HG03378 (cell line): Measurements from ENCODE around the gene FBXW8.

Experiments
- ATAC-seq: cut with Tn5 transposase; IDR thresholded peaks from one replicate; pipeline ENCODE4 v1.9.1; 2021; ENCODE audit warnings: mild to moderate bottlenecking, moderate library complexity; ENCODE audit not compliant: unreplicated experiment

Gene FBXW8

DNA sequence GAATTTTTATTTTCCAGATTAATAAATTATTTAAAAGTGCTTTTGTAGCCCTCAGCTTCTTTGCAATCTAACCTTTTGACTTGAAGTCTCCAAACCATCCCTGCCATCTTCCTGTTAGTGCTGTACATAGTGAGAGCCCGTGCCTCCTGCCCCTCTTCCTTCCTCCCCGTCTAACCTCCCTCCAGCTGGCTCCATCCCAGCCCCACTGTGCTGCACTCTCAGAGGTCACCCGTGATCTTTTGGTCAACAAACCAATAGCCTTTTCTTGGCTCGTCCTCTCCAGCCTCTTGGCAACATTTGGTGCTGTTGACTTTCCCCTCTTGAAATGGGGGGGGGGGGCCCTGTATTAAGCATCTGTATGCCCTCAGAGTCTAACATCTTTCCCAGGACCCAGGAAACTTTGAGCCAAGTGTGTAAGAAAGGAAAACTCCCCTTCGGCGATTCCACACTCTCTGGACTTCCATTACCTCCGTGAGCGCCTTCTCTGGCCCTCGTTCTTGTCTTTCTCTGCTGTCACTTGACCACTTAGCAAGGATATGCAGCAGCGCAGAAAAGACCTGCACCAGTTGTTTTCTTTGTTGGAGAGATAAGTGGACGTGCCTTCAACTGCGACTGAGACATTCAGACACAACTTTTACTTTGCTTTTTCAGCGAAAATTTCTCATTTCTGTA is 44.1 kb downstream of the FBXW8 start:
- no peak for ATAC-seq

DNA sequence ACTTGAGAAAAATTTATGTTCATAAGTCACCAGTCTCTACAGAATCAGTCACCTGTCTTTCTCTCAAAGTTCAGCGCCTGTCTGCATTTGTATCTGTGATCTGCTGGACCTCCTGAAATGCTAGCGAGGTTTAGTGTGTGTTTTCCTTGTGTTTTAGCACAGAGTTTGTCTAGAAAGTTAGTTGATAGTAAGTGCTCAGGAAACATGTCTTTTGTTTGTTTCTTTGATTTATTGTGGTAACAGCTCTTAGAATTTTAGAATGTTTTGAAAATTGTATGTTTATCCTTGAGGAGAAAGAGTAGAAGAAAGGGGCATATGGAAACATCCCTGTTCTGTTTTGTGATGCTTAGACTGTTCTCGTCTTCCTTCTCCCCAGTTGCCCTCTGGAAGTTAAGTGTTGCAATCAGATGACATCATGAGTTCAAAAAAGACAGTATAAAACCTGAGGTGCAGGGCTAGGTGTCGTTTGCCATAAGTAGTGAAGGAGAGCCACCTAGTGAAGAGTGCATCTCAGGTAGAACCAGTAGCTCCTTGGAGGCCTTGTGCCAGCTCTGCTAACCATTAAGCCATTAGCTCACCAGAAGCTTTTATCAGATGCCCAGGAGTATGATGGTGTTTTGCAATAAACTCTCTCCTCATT is 44.8 kb downstream of the FBXW8 start:
- no peak for ATAC-seq

DNA sequence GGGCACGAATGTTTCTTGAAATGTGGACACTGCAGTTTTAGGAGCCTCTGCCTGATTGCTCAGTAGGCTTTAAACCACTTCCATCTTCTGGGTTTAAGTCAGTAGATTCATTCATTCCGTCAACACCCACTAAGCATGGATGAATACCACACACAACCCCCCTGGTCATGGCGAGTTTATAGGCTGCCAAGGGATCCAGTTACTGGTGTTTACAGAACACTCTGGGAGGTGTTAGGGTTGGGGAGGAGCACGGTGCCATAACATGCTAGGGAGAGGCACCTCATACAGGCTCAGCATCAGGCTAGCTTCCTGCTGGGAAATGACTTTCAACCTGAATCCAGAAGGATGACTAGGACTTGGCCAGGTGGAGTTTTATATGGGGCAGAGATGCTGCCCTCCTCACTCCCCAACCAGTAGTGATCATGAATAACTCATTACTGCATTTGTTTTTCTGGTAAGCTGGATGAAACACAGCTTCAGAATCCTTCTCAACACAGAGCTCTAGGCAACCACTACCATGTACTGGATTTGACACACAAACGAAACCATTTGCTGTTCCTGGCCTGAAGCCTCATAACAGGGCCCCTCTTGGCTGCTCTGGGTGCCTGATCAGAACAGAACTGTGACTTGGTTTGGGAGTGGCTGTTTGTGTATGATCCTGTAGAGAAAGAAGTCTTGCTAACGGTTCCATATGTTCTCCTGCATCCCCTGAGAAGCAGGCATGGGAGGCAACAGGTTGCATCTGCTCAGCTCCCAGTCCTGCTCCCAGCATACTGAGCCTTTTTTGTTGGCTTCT is 47.9 kb downstream of the FBXW8 start:
- no peak for ATAC-seq

DNA sequence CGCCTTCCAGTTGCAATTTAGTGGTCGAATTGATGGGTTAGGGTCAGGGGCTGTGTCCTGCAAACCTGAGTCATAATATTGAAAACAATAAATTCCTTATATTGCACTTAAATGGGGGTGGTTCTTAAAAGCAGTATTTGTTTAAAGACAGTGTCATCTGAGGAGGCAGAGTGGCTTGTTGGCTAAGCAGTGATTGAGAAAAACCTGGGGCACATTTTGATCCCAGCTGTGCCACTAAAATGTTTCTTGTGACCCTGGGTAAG is 48.4 kb downstream of the FBXW8 start:
- ATAC-seq, result no peak

DNA sequence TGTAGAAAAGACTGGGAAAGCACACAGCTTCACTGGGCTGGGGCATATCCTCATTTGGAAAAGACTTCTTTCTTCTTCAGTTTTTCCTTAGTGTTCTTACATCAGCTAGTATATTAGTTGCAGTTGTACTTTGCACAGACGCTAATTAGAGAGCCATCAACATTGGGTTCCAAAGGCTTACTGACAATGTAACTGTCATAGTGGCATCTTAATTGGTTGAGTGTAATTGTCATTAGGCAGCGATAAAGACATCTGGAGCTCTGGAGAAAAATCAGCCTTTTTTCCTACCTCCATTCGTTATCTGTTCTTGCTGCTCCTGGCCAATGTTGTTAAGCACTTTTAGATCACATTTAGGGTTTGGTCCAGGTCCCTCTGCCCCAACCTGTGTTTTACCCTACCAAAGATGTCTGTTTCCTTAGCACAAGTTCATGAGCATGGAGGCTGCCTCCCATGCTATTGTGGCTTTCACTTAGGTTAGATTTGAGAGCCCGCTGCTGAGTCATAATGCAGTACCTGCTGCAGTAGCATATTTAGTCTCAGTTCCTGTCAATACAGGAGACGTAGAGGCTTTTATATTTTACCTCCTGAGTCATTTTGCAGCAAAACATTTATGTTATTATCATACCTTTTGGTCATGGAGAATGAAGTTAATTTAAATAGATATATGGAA is 49.2 kb downstream of the FBXW8 start:
- peak; percentile 99 for ATAC-seq

DNA sequence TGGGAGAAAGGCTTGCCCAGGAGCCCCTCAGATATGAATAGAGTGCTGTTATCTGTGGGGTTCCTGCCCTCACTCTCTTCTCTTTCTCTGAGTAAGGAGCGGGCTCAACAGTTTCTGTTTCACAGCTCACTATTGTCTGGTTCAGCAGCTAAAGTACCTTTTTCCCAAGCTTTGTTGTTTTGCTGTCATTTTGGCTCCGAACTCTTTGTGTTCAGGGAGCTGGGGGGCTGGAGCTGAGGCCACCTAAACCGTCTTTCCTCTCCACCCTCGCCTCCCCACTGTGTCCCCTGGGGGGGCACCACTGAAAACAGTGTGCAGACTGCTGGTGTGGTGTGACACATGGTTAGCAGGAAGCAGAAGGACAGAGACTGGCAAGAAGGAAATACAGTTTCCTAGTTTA is 51.4 kb downstream of the FBXW8 start:
- ATAC-seq, result no peak

DNA sequence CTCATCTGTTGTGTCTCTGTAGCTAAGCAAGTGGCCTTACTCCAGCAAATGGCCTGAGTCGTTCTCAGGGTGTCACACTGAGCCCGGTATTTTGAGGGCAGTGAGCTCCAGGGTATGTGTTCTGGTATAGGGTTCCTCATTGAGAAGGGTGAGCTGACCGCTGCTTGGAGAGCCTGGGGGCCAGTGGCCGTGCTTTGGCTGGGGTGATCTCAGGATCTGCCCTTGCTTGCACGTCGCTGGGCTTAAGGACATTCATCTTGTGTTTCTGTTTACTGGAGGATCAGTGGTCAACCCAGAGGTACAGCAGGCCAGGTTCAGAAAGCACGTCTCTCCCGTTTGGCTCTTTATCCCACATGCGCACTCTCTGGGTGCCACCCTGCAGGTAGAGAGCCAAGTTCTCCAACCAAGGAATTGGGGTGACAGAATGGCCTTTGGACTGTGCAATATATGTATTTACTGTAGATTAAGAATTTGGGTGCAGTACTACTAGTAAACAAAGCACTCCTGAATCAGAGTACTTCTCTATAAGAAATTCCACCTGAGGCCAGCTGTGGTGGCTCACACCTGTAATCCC is 52.1 kb downstream of the FBXW8 start:
- no peak for ATAC-seq

DNA sequence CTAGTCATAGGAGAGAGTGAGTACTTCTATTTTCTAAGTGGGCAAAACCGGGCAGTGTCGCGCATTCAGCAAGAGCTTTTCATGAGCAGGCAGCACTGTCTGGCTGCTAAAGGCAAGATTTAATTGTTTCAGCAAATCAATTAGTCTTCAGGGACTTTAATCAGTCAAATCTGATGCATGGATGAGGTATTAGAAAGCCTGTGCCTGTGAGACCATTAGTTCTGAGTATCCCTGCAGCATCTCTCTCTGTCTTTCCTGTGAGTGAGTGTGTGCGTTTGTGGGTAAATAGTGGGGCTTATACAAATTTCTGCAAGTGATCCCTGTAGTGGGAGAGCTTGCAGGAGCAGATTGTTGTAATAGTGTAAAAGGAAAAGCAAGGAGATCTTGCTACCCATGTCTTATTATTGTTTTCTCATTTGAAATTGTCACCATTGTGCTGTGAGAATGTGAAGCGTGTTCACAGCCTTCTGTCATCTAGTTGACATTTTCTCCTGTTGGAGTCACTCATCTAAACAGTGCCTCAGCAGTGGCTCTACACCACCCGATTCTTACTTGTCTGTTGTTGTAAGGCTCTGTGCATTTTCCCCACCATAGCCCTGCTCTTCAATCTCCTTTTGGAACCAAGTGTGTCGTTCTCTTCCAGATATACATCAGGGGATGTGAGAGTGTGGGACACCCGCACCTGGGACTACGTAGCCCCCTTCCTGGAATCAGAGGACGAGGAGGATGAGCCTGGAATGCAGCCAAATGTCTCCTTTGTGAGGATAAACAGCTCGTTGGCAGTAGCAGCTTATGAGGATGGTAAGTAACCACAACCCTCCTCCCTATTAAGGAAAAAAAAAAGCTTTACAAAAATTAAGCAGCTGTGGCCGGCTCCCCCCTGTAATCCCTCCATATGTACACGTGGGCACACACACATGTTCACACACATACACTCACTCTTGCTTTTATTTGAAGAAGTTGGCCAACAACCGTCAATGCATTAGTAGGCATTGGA is 53.6 kb downstream of the FBXW8 start:
- no peak for ATAC-seq

DNA sequence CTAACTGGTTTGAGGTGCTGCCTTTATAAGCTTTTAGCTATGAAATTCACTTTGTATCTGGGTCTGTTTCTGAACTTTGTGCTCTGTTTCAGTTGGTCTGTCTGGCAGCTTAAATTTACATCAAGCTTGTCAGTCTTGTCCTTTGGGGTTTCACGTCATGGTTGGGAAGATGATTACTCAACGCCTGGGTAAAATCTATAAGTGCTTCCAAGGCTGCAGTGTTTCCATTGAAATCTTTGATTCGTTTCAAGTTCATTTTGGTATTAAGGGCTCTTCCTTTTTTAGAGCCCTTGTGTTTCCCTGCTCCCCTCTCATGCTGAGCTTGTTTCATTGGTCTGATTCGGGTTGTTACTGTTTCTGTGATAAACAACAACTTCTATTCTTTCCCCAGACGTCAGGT is 58.2 kb downstream of the FBXW8 start:
- ATAC-seq, result no peak

DNA sequence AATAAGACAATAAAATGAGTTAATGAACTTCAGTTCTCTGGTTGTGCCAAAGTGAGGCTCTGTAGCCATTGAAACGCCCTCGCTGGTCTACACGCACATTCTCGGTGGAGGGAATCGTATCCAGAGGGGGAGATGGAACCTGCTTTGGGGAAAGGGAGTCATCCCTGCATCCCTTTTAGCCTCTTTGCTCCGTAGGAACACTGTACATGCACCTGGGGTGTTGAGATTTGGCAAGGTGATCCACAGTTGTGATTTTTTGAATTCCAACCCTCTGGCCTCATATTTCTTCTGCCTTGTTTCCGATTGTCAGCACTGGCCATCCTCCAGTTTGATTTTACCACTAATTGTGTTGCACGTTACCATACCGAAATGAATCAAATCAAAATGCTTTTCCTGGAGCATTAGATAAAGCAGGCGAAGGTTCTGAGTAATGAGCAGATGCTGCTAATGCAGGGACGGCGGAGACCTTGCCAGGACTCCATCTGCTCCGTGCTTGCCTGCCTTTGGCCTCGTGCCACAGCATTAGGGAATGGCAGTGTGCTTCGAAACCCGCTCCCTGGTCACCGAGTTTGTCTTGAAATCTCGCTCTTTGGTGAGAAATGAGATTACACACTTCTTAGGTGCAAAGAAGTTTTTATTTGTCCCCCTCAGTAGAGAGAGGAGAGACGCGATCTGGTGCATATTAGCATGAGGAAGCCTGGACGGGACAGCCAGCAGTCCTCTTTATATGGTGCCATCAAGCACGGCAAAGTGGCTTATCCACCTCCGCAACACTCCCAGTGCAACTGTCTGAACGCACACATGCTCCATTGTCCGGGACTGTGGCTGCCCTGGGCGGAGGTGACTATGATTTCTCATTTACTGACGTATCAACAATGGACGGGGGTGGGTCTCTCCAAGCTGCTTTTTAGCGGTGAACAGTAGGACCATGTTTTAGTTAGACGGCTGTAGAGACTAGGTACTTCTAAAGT is 59.1 kb downstream of the FBXW8 start:
- ATAC-seq, result no peak

DNA sequence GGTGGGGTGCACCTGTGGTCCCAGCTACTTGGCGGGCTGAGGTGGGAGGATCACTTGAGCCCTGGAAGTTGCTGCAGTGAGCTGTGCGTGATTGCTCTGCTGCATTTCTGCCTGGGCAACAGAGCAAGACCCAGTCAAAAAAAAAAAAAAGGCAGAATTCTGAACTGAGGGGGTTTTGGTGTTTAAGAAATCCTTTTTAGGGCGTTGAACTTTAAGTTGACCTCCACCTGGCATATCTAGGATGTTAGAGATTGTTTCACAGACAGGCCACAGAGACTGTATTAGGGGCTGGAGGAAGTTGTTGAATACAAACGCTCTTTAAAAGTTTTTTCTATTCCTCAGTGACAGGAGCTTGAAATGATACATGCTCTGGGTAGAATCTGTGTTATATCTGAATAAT is 60.5 kb downstream of the FBXW8 start:
- ATAC-seq, result no peak

DNA sequence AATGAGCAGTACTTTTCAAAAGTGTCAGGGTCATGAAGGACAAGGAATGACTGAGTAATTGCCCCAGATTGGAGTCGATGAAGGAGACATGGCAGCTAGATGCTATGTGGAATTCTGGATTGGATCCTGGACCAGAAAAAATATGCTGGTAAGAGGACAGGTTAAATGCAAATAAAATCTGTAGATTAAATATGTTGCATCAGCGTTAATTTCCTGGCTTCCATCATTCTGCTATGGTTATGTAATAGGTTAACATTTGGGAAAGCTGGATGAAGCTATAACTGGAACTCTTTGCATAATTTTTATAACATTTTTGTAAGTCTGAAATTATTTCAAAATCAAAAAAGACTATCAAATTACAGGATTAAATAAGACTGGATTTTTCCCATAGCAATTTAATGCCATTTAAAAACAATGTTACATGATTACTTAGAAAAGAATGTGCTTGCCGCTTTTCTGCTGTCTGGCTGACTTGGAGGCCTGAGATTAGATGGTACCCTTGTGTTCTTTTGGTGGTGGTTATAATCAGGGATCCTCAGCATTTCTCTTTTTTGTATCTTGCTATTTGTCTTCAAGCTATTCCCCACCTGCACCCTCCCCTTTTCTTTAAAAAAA is 65.1 kb downstream of the FBXW8 start:
- ATAC-seq, result no peak

DNA sequence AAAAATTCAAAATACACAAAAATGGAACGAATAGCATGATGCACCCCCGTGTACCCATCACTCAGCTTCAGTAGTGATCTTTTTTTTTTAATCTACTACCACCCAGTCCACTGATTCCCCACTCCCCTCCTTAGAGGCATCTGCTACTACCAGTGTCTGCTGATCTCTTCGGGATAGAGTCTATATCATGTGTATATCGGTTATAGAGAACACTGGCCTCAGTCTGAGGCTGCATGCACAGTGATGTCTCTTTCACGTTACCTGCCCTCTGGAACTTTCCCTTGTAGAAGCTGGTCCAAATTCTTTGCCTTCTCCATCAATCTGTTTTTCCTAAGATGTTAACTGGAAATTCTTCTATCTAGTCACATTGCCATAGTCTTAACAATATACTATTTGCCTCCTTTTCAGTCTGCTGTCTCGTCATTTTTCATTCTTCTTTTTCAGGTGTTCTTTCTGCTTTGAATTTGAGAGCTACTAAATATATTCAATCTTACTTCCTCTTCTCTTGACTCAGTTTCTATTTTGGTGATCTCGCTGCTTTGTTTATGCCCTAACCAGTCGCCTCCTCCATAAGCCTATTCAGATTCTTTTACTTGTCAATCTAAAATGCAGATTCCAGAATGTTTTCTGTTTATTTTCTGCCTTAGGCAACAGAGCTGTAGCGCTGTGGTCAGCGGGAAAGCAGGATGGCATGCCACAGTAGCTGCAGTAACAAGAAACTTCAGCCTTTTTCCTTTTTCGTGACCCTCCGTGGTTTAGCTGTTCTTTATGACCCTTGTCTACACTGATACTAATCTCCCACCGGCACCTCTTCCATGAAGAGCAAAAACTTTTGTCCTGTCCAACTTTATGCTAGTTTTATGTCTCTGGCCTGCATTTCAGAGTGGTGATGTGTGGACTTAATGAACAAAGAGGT is 67.0 kb downstream of the FBXW8 start:
- no peak for ATAC-seq

DNA sequence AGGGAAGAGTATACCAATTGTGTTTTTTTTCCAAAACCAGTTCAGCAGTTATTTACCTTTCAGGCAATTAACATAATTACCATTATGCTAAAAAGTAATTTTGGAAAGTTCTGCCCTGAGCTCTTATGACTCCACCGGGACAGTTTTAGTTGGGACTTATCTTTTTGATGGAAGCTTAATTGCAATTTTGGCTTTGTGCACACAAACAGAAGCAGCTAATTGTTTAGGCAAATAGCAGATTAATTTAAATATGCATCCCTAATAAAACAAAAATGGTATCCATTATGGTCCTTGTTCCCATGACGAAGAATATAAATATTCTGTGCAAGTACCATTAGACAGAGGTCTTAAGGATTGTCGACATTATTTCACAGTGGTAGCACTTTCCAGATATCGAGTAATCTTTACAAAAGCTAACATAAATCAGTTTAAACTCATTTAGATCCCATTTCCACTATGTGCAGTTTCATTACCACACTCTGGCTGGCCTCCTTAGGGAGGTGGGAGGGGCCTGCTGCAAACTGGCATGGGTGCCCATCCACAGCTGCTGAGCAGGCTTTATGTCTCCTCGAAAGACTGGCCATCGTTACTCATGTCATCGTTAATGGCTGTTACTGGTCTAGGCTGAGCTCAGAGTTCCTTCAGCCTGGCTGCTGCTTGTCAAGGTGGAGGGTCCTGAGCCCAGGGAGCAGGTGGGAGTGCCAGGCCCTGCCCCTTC is 68.2 kb downstream of the FBXW8 start:
- no peak for ATAC-seq

DNA sequence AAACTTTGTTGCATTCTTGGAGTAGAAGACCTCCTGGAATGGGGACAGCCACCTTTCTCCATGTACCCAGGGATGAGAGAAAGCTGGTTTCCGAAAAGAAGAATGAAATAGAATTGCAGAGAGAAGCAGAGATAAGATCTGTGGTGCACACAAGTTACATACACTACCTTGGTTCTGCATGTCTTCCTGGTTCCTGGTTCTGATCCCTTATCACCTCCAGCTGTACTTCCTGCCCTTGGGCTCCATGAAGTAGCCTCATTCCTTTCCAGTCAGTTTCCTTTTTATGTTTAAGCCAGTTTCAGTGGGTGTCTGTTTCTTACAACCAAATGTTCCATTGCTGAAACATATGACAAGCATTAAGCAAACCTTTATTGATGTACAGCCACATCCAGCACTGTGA is 69.3 kb downstream of the FBXW8 start:
- ATAC-seq, result no peak

DNA sequence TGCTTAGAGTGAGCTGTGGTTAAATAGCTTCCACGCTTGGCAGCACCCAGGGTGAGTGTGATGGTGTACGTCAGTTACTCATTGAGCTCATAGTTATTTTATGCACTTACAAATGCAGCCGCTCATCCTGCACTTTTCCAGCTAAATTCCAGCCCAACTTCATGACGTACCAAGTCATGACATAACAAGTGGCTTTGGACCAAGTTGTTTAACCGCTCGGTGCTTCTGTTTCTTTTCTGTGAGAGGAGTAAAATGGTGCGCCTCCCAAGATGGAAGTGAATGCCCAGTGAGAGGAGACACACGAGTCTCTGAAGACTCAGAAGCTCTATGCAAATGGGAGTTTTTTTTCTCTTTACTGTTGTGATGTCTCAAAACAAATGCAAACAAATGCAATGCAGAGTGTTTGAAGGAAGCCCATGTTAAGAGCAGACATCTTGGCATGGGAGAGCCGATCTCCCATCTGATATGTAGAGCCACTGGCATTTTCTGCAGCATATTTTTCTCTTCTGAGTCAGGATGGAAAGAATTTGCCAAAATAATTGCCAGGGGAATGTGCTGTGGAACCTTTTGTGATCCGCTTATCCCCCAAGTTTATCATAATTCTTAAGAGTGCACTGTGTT is 72.2 kb downstream of the FBXW8 start:
- ATAC-seq, result no peak

DNA sequence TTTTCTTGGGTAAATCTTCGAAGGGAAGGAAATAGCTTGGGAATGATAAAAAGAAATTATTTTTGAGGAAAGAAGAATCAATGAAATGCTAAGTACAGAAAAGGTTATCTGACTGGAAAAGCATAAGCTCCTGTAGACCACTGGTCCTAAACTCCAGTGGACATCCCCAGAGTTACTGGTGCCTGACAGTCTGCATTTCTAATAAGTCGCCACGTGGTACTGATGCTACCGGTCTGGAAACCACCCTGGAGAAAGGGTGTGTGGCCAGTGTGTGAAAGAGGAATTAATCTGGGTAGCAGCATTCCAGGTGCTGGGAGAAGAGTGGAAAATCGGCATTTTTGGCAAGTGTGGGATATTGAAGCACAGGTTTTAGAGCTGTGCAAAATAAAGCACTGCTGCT is 73.3 kb downstream of the FBXW8 start:
- no peak for ATAC-seq
